ENCODE data around the gene FNTB. TPM values are rescaled to one million over a fixed set of nuclear protein-coding genes. Genes with fewer than 3 reads are reported as not detected.
"Not testable (repeated sequence)": the region's sequence is repeated elsewhere in the genome, so short reads cannot be mapped to it uniquely, and the experiment has no call there.

Gene FNTB
- total and polyA plus RNA-seq, 2 of the 13 experiments (the other 11 are each of a cell fraction or from before 2014, with no cell fraction given) = 23.6 to 28.5 TPM

GRCh38 chr14:65084554-65085505 is 98.1 kb downstream of the FNTB start:
- in situ Hi-C loops (cut with HindIII; ENCODE audit: extremely low pct_ligation_motif_present, low pct_unique_long_range_greater_than_20kb) (no loop called here), intact Hi-C loops (cut with micrococcal nuclease; ENCODE audit: unreplicated experiment) (no loop called here)
- Histone ChIP-seq H3K4me3 (replicated peaks in 1 of 3; ENCODE audit: insufficient read depth in 1 of 3, low read depth in 2 of 3, low read length in 3 of 3) (no peak overlapping the region), H3K4me1 (ENCODE audit: insufficient read depth, low read length) (0 out of 2 replicates have a peak, but pooled peaks cover 12% of the 10 kb centered on the region), H3K27me3 (ENCODE audit: control insufficient read depth in 1 of 2, insufficient read depth in 2 of 2, low read length in 2 of 2) (no peaks in the 10 kb centered on the region), H2AFZ (ENCODE audit: low read length) (no peak overlapping the region), H3K4me2 (ENCODE audit: low read depth, low read length) (no peak overlapping the region), H3K9ac (ENCODE audit: insufficient read depth, low read depth, low read length) (no peak overlapping the region), H4K20me1 (ENCODE audit: insufficient read depth, low read length) (0 out of 2 replicates have a peak, but pooled peaks cover 5% of the 10 kb centered on the region), H3K9me3 (ENCODE audit: low read length) (no peaks in the 10 kb centered on the region), H3K36me3 (replicated peaks in 1 of 2; ENCODE audit: control insufficient read depth in 1 of 2, insufficient read depth in 2 of 2, low read length in 2 of 2) (peaks cover 28 to 80% of the 10 kb centered on the region in 2 experiments), H3K79me2 (ENCODE audit: insufficient read depth, low read length) (no peaks in the 10 kb centered on the region), H3K27ac (ENCODE audit: extremely low read length, insufficient read depth, low read length) (no peak overlapping the region)
- FAIRE-seq (no peak), ATAC-seq (no peak), DNase-seq (ENCODE audit: low spot score) (no peak)
- BruUV-seq (replicated peaks) = no TSS peak
- CTCF ChIA-PET (ENCODE audit: low intra/inter-chr PET ratio, low total read pairs) = no interaction called here
- WGBS (ENCODE audit: low lambda C conversion rate) = 79% methylated on average over 6 of the region's 6 CpGs
- POLR2A ChIA-PET = no interaction called here
- TF ChIP-seq ZNF232 (CRISPR knock-in tag; IDR thresholded peaks at IDR 0.05; ENCODE audit: borderline replicate concordance) (no peak), ZBTB10 (CRISPR knock-in tag; IDR thresholded peaks at IDR 0.05; ENCODE audit: borderline replicate concordance) (no peak), NRL (CRISPR knock-in tag; IDR thresholded peaks at IDR 0.05; ENCODE audit: borderline replicate concordance) (no peak), KLF11 (CRISPR knock-in tag; IDR thresholded peaks at IDR 0.05) (no peak), ZNF768 (CRISPR knock-in tag; IDR thresholded peaks at IDR 0.05) (no peak), THAP7 (CRISPR knock-in tag; IDR thresholded peaks at IDR 0.05) (no peak), ZNF740 (CRISPR knock-in tag; IDR thresholded peaks at IDR 0.05) (no peak), TBX2 (CRISPR knock-in tag; IDR thresholded peaks at IDR 0.05; ENCODE audit: borderline replicate concordance) (no peak), ZUFSP (CRISPR knock-in tag; IDR thresholded peaks at IDR 0.05; ENCODE audit: borderline replicate concordance) (no peak), HNF4G (IDR thresholded peaks at IDR 0.05; ENCODE audit: borderline replicate concordance, low read depth, low read length) (no peak), HNF4G (CRISPR knock-in tag; IDR thresholded peaks at IDR 0.05; ENCODE audit: borderline replicate concordance, low read depth) (no peak)

GRCh38 chr14:65086686-65087085 is 100.0 kb downstream of the FNTB start:
- H3K9me3 ChIP-seq (ENCODE audit: low read length); H3K4me1 ChIP-seq (ENCODE audit: insufficient read depth, low read length); FAIRE-seq; intact Hi-C loops (cut with micrococcal nuclease; ENCODE audit: unreplicated experiment); DNase-seq (ENCODE audit: low spot score); POLR2A ChIA-PET; H4K20me1 ChIP-seq (ENCODE audit: insufficient read depth, low read length); CTCF ChIA-PET (ENCODE audit: low intra/inter-chr PET ratio, low total read pairs); H3K9ac ChIP-seq (ENCODE audit: insufficient read depth, low read depth, low read length); ATAC-seq; H3K79me2 ChIP-seq (ENCODE audit: insufficient read depth, low read length); H3K4me3 ChIP-seq (replicated peaks in 1 of 3; ENCODE audit: insufficient read depth in 1 of 3, low read depth in 2 of 3, low read length in 3 of 3); in situ Hi-C loops (cut with HindIII; ENCODE audit: extremely low pct_ligation_motif_present, low pct_unique_long_range_greater_than_20kb); H3K27me3 ChIP-seq (ENCODE audit: control insufficient read depth in 1 of 2, insufficient read depth in 2 of 2, low read length in 2 of 2); H3K27ac ChIP-seq (ENCODE audit: extremely low read length, insufficient read depth, low read length); H3K4me2 ChIP-seq (ENCODE audit: low read depth, low read length); BruUV-seq (replicated peaks); H2AFZ ChIP-seq (ENCODE audit: low read length): not testable (repeated sequence)
- H3K36me3 ChIP-seq (replicated peaks in 1 of 2; ENCODE audit: control insufficient read depth in 1 of 2, insufficient read depth in 2 of 2, low read length in 2 of 2) = peaks cover 25 to 83% of the 10 kb centered on the region in 2 experiments
- WGBS (ENCODE audit: low lambda C conversion rate) = 97% methylated on average over 4 of the region's 4 CpGs
